NCI-H2227 (cell line): Measurements from ENCODE around the gene TAGLN2.

ENCODE experiments used
- DNase-seq: peaks from one replicate; lab custom pipeline; 2025; ENCODE audit not compliant: unreplicated experiment; lab: John Stamatoyannopoulos, UW

The TAGLN2 gene

GRCh38 chr1:159936273-159936904 lies 11.1 kb upstream of the TAGLN2 start:
- peak; percentile 74 for DNase-seq

DNA sequence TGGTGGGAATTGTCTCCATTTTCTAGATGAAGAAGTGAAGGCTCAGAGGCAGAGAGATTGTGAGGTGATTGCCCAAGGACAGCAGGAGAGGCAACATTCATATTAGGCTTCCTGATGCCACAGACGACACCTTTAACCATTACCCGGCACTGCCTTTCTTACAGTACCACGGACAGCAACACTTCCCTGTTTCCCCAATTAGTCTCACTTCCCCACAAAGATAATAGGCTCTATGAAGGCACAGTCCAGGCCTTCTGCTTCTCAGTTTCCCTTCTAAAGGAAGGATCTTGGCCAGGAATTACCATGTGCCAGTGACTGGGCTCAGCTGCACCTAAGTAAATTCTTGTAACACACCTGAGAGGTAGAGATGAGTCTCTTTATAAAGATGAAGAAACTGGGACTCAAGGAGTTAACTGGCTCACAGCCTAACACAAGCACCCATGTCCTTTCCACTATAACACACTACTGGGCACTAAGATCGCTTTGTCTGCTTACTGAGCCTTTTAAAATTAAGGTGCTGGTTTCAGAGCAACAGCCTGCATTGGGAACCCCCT lies 10.5 kb upstream of the TAGLN2 start:
- DNase-seq, result no peak

DNA sequence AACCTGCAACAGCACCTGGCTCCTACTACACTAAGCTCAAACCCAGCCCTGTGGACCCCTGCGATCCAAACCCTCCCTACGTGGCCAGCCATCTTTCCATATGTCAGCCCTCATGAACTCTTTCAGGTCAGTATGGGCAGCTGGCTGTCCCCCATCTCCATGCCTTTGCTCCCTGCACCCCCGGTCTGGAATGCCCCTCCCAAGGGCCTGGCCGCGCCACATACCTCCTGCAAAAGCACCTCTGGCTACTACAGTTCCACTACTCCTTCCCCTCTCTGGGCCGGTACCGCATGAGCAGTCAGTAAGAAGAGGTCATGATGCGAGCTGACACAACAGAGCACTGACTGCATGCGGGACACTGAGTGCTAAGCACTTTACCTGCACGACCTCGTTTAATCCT lies 10.0 kb upstream of the TAGLN2 start:
- DNase-seq, result no peak

DNA sequence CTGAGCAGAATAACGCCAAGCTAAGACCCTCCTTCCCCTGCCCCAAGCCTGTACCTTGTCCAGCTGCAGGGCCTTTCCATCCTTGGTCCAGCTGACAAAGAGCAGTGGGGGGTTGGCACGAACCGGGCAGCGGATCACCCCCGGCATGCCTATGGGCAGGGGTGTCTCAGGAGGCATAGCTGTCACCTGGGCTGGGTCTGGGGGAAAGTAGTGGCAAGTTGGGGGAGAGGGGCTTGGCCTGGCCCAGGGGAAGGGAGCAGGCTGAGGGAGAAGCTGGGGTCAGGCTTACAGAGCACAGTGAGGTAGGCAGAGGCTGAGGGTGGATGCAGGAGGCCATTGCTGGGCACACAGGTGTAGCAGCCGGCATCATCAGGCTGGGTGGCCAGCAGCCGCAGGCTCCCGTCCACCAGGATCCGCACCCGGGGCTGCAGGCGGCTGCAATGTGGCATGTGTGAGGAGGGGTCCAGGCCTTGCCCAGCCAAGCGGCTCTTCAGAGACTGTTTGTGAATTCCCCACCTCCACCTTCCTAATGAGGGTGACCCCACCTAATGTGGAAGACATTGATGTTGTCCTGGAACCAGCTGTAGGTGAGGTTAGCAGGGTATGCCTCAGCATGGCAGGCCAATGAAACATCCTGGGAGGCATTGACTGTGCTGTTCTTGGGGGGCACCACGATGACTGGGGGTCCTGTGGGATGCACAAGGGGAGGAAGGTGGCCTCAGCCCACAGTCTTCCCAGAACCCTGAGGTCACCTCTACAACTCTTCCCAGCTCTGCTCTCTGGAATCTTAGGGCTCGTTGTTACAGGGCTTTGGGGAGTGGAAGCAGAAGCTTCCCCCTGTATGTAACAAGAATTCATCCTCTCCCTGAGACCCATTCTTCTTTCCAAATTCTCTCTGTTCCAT lies 9.1 kb upstream of the TAGLN2 start:
- no peak for DNase-seq

- DNase-seq, result no peak
Measured at GRCh38 chr1:159933347-159933746, 8.0 kb upstream of the TAGLN2 start.

DNA sequence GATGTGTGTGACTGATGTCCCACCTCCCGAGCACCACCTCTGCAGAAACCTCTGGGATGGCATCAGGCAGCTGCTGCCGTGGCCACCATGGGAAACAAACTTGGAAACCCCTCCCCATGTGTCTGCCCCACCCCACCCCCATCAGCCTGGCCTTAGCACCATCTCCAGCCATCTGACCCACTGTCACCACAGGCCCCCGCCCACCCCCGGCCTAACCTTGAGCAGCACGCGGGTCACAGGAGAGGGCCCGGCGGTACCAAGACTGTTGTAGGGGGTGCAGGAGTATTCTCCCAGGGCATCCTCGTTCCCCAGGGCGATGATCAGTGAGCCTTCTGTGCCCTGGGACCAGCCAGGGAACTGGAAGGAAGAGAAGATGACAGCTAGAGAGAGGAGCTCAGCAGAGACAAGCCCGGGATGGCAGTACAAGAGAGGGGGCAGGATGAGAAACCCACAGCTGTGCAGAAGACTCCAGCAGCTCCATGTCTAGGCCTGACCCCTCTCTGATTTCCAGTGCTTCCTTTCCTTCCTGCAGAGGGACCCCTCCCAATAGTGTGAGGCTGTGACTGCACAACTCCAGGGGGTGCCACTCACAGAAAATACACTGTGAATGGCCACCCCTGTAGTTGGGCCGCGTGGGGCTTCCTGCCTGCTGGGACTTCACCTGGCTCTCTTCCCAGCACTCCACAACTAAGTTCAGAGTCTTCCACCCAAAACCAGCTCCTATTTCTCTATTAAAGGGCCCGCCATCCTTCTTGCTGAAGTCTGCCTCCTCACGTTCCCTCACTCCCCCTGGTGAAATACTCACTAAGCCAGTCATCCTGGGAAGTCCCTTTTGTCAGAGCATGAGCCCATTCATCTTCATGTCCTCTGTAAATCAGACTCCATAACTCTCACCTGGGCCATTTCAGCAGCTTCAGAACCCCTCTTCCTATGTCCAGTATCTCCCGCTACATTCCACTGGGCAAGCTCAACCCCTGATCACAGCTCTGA lies 7.3 kb upstream of the TAGLN2 start:
- no peak for DNase-seq

- no peak for DNase-seq
Measured at GRCh38 chr1:159931795-159932173, 6.5 kb upstream of the TAGLN2 start.

GRCh38 chr1:159931101-159931794 lies 5.9 kb upstream of the TAGLN2 start:
- no peak for DNase-seq

DNA sequence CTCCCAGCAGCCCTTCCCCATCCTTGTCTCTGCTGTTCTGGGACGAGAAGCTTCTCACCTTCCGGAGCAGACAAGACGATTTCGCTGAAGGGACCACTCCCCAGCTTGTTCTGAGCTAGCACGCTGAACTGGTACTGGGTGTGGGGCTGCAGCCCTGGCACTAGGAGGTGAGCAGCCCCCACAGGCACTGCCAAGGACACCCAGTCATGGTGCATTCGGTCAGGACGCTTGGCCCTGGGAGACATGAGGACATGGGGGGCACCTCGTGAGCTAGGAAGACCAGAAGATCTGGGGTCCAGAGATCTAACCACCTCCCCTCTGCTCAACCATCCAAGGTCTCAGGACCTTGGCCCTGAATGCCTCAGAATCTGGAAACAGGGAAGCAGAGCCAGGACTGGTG lies 5.3 kb upstream of the TAGLN2 start:
- DNase-seq, result no peak

GRCh38 chr1:159930216-159930615 lies 4.9 kb upstream of the TAGLN2 start:
- DNase-seq, result no peak

GRCh38 chr1:159929155-159930051 lies 4.1 kb upstream of the TAGLN2 start:
- no peak for DNase-seq

DNA sequence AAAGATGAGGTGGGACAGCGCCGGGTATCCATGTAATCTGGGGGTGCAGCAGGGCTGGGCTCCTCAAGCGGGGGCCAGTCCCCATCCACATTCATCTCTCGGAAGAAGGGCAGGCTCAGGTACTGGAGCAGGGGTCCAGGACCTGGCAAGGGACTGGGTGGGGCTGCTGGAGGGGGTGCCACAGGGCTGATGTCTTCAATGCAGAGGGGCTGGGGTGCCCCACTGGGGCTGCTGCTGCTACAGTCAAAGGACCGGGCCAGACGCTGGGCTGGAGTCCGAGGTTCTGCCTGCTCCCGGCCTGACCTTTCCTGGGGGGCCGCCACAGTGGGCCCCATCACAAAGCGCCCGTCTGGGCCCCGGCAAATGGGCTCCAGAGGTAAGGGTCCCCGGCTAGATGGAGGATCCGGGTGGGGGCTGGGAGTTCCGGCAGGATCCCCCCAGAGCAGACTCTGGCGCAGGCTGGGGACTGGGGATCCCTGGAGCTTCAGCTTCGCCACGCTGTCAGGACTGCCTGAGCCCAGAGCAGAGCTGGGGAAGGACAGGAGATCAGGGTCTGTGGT lies 3.3 kb upstream of the TAGLN2 start:
- DNase-seq, result no peak

GRCh38 chr1:159927849-159928431 lies 2.6 kb upstream of the TAGLN2 start:
- DNase-seq, result no peak

- no peak for DNase-seq
Measured at GRCh38 chr1:159927211-159927848, 2.0 kb upstream of the TAGLN2 start.

DNA sequence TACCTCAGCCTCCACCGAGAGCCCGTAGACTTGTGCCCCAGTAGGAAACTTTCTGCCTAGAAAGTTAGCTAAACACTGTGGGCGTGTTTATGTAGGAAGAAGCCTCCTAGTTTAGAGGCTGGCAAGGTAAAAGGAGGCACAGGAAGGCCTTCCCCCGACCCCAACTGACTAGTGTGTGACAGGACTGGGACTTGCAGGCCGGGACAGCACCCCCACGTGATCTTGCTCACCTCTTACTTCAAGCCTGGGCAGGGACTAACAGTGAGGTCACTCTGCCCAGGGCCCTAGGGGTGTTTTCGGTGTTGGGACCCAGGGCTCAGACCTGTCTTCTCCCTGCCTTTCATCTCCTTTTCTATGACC lies 392 bp upstream of the TAGLN2 start:
- no peak for DNase-seq

DNA sequence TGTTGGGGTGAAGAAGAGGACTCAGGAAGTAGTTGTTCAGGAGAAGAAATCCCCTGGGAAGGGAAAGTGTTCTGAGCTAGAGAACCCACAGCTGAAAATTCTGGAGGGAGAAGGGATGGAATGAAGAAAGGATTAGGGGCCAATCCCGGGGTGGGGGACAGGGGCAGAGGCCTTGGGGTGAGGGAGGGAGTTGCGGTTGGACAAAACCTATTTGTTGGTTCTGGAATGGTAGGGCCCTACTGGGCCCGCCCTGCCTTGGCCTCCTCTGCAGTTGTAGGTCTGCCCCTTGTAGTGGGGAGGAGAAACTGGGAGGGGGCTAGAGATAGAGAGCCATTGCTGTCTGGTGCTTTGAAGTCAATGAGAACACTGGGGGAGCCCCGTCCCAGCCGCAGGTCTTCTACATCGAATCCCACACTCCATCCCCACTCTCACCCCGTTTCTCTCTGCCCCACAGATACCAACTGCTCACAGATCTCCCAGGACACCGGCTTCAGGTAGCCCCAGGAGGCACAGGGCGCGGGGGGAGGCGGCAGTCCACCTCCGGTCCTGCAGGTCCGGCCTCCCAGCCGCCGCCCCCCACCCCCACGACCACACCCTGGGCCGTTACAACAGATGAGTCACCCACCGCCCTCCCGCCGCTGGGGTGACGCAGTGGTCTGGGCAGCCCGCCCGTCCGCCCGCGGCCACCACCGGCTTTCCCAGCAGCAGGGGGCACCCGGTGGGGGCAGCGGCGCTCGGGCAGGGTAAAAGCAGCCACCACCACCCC lies 1.1 kb downstream of the TAGLN2 start:
- peak; percentile 33 for DNase-seq

- peak; percentile 55 for DNase-seq
Measured at GRCh38 chr1:159923203-159924024, 1.9 kb downstream of the TAGLN2 start.
